ENCODE results near the gene PARP15.
"Not testable (repeated sequence)": the region's sequence is repeated elsewhere in the genome, so short reads cannot be mapped to it uniquely, and the experiment has no call there.

The PARP15 gene

DNA sequence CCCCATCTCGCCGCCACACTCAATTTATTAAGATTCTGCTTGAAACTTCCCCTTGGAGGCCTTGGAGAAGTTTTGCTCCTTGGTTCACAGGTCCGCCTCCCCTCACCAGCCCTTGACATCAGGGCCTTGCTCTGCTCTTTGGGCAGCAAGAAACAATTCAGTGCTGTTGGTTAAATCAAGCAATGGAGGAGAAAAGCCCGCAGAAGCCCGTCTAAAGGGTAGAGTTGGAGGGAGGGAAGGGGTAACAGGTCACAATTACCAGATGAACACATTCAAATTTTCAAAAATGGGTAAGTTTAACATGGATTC lies 13.8 kb upstream of the PARP15 start:
- TF ChIP-seq CTCF (IDR thresholded peaks at IDR 0.05; ENCODE audit: low read depth, low read length) = no peak
- no peak for TF ChIP-seq POLR2A (IDR thresholded peaks at IDR 0.05; ENCODE audit: extremely low read depth, insufficient read length)
- no peak for TF ChIP-seq MAX (IDR thresholded peaks at IDR 0.05; ENCODE audit: low read depth, low read length)
- no peak for TF ChIP-seq MYC (IDR thresholded peaks at IDR 0.05; ENCODE audit: low read depth, low read length)
- peak; percentile 59 for DNase-seq (ENCODE audit: low read depth)
- peak overlapping the region; percentile 63 for H3K4me3 ChIP-seq (ENCODE audit: low read depth, low read length)

GRCh38 chr3:122564155-122564912 lies 13.1 kb upstream of the PARP15 start, which contains the start of the genes DTX3L and PARP9:
DTX3L (plus strand) TSS chr3:122564338; CDS start chr3:122564427, 89 bp downstream.
PARP9 (minus strand) TSS chr3:122564300; CDS start chr3:122559620, 4,680 bp downstream.
- peak within 1 kb of the TSS; percentile 63 for H3K4me3 ChIP-seq (ENCODE audit: low read depth, low read length)
- DNase-seq (ENCODE audit: low read depth) = peak; percentile 88
- TF ChIP-seq POLR2A (IDR thresholded peaks at IDR 0.05; ENCODE audit: extremely low read depth, insufficient read length) (peak; percentile 48), MYC (IDR thresholded peaks at IDR 0.05; ENCODE audit: low read depth, low read length) (peak; percentile 63), CTCF (IDR thresholded peaks at IDR 0.05; ENCODE audit: low read depth, low read length) (no peak), MAX (IDR thresholded peaks at IDR 0.05; ENCODE audit: low read depth, low read length) (peak; percentile 50; the same call in 1 of the 2 replicates)

DNA sequence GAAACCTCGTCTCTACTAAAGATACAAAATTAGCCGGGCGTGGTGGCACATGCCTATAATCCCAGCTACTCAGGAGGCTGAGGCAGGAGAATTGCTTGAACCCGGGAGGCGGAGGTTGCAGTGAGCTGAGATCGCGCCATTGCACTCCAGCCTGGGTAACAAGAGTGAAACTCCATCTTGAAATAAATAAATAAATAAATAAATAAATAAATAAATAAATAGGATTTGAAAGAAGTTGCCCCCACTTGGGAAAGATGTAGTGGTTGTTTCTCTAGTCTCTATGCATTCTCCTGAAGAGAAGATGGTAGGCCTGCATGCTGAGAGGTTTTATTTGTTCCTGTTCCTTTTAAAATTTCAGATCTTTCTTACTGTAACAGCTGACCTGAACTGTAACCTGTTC lies 9.3 kb upstream of the PARP15 start:
- not testable (repeated sequence) for DNase-seq (ENCODE audit: low read depth); H3K4me3 ChIP-seq (ENCODE audit: low read depth, low read length)

GRCh38 chr3:122568755-122569154 lies 8.7 kb upstream of the PARP15 start:
- no peak for TF ChIP-seq MAX (IDR thresholded peaks at IDR 0.05; ENCODE audit: low read depth, low read length)
- TF ChIP-seq CTCF (IDR thresholded peaks at IDR 0.05; ENCODE audit: low read depth, low read length) = no peak
- no peak for TF ChIP-seq POLR2A (IDR thresholded peaks at IDR 0.05; ENCODE audit: extremely low read depth, insufficient read length)
- TF ChIP-seq MYC (IDR thresholded peaks at IDR 0.05; ENCODE audit: low read depth, low read length) = no peak
- H3K4me3 ChIP-seq (ENCODE audit: low read depth, low read length) = no peak overlapping the region
- no peak for DNase-seq (ENCODE audit: low read depth)

DNA sequence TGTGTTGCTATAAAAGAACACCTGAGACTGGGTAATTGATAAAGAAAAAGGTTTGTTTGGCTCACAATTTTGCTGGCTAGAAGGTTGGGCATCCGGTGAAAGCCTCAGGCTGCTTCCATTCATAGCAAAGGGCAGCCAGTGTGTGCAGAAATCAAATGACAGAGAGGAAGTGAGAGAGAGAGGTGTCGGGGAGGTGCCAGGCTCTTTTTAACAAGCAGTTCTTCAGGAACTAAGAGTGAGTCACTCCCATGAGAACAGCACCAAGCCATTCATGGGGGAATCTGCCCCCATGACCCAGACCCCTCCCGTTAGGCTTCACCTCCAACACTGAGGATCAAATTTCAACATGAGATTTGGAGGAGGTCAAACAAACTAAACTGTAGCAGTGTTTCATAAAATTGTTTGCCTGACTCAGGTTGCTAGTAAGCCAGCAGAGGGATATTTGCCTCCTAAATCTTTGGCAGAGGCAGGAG lies 4.5 kb upstream of the PARP15 start:
- DNase-seq (ENCODE audit: low read depth) = peak; percentile 93
- TF ChIP-seq MYC (IDR thresholded peaks at IDR 0.05; ENCODE audit: low read depth, low read length) (peak; percentile 48; the same call in 1 of the 2 replicates), POLR2A (IDR thresholded peaks at IDR 0.05; ENCODE audit: extremely low read depth, insufficient read length) (no peak), MAX (IDR thresholded peaks at IDR 0.05; ENCODE audit: low read depth, low read length) (peak; percentile 46; the same call in 1 of the 2 replicates), CTCF (IDR thresholded peaks at IDR 0.05; ENCODE audit: low read depth, low read length) (no peak)
- no peak overlapping the region for H3K4me3 ChIP-seq (ENCODE audit: low read depth, low read length)

DNA sequence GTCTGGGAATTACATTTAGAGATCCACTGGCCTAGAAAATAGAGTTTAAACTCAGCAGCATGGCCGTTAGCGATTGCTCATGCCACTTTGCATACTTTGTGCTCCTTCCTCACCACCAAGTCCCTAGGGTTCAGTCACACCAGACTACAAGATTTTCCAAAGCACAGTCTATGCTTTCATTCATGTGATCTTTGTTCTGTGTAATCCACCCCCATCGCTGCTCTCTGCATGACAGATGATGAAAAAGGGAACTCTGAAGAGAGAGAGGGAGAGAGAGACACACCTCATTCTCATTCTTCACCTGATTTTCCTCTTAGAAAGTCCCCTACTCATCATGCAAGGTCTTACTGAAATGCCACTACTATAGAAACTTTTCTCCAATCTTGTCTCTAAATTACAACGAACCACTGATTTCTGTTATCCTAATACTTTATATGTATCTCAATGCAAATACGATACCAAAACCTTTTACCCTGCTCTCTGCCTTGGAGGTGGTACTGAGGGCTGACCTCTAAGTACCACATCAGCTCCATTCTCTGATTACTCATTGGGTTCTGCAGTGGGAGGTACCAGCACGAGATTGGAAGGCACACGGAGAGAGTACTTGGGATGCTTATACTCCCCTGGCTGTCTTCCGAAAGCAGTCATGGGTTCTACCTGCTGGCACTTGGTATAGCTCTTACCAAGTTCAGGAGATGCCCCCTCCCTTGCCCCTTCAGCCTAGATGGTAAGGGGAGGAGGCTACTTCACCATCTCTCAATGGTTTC lies 1.1 kb upstream of the PARP15 start:
- H3K4me3 ChIP-seq (ENCODE audit: low read depth, low read length) = no peak overlapping the region
- no peak for TF ChIP-seq POLR2A (IDR thresholded peaks at IDR 0.05; ENCODE audit: extremely low read depth, insufficient read length)
- TF ChIP-seq MAX (IDR thresholded peaks at IDR 0.05; ENCODE audit: low read depth, low read length) = no peak
- TF ChIP-seq MYC (IDR thresholded peaks at IDR 0.05; ENCODE audit: low read depth, low read length) = no peak
- no peak for TF ChIP-seq CTCF (IDR thresholded peaks at IDR 0.05; ENCODE audit: low read depth, low read length)
- peak; percentile 70 for DNase-seq (ENCODE audit: low read depth)
